HG03520 (cell line): ENCODE data around the gene ADD2.
"Not testable (repeated sequence)": the region's sequence is repeated elsewhere in the genome, so short reads cannot be mapped to it uniquely, and the experiment has no call there.

ENCODE experiments used
- ATAC-seq: cut with Tn5 transposase; IDR thresholded peaks from one replicate; pipeline ENCODE4 v1.9.1; 2021; ENCODE audit warnings: mild to moderate bottlenecking, moderate library complexity; ENCODE audit not compliant: unreplicated experiment

The ADD2 gene

GRCh38 chr2:70753902-70754301, 14.1 kb downstream of the ADD2 start:
- ATAC-seq = no peak

- no peak for ATAC-seq
Observed at GRCh38 chr2:70753031-70753430, 15.0 kb downstream of the ADD2 start.

GRCh38 chr2:70752396-70752795, 15.6 kb downstream of the ADD2 start:
- no peak for ATAC-seq

- ATAC-seq = no peak
Observed at GRCh38 chr2:70751881-70752280, 16.1 kb downstream of the ADD2 start.

- ATAC-seq = no peak
Observed at GRCh38 chr2:70750320-70750719, 17.7 kb downstream of the ADD2 start.

- no peak for ATAC-seq
Observed at GRCh38 chr2:70748002-70748784, 19.8 kb downstream of the ADD2 start.

- no peak for ATAC-seq
Observed at GRCh38 chr2:70747284-70747683, 20.7 kb downstream of the ADD2 start.

GRCh38 chr2:70746094-70746974, 21.7 kb downstream of the ADD2 start:
- ATAC-seq = no peak

- no peak for ATAC-seq
Observed at GRCh38 chr2:70745276-70745825, 22.6 kb downstream of the ADD2 start.

GRCh38 chr2:70744397-70744796, 23.6 kb downstream of the ADD2 start:
- ATAC-seq = no peak

GRCh38 chr2:70743677-70744076, 24.3 kb downstream of the ADD2 start:
- ATAC-seq = no peak

GRCh38 chr2:70743068-70743467, 24.9 kb downstream of the ADD2 start:
- ATAC-seq = no peak

- not testable (repeated sequence) for ATAC-seq
Observed at GRCh38 chr2:70739492-70739891, 28.5 kb downstream of the ADD2 start.

GRCh38 chr2:70738159-70738558, 29.8 kb downstream of the ADD2 start:
- ATAC-seq = no peak

GRCh38 chr2:70735071-70735470, 32.9 kb downstream of the ADD2 start:
- ATAC-seq = no peak

GRCh38 chr2:70733646-70734180, 34.3 kb downstream of the ADD2 start:
- no peak for ATAC-seq

- no peak for ATAC-seq
Observed at GRCh38 chr2:70732766-70733645, 35.0 kb downstream of the ADD2 start.

GRCh38 chr2:70730730-70731129, 37.3 kb downstream of the ADD2 start:
- no peak for ATAC-seq

- ATAC-seq = no peak
Observed at GRCh38 chr2:70729647-70730046, 38.4 kb downstream of the ADD2 start.

GRCh38 chr2:70728128-70728527, 39.9 kb downstream of the ADD2 start:
- no peak for ATAC-seq
